B cell (primary cell): ENCODE measurements around the gene CDKN1A. TPM values are rescaled to one million over a fixed set of nuclear protein-coding genes. Genes with fewer than 3 reads are reported as not detected.

ENCODE experiments used
- ATAC-seq: fragments of 200-7000 bp; cut with Tn5 transposase; one replicate; pipeline ENCODE4 v1.10.0; 2021; ENCODE audit warnings: low read depth, mild to moderate bottlenecking, moderate number of reproducible peaks, moderate library complexity
- CTCF ChIA-PET: fragments of 350-600 bp; sonication (Branson Sonifier 250); formaldehyde crosslinking; loops from one replicate; lab custom pipeline; 2021; ENCODE audit warnings: antibody characterized with exemption, inconsistent platforms; lab: Charles Lee
- POLR2A ChIA-PET: fragments of 350-600 bp; sonication (Branson Sonifier 250); formaldehyde crosslinking; loops from one replicate; lab custom pipeline; 2021; ENCODE audit warnings: antibody characterized with exemption; lab: Charles Lee
- DNase-seq: peaks from one replicate; pipeline ENCODE4 v3.0.0; 2013
- H2AFZ ChIP-seq: 2 replicates; pipeline ENCODE4 v1.6.1; 2012; ENCODE audit warnings: mild to moderate bottlenecking, low read depth, low read length; ENCODE audit not compliant: insufficient read depth, poor library complexity, severe bottlenecking
- H3K27ac ChIP-seq, 2 donors: 1 replicate in 1 of 2; 2 replicates in 1 of 2; pipeline ENCODE4 v1.5.1; 2012 to 2013; ENCODE audit warnings: low read length in 2 of 2, mild to moderate bottlenecking in 2 of 2, moderate library complexity in 1 of 2
- H3K27me3 ChIP-seq, 4 experiments: fragments of 200-600 bp in 1 of 4; sonication (generic) in 1 of 4; replicated peaks in 1 of 4; 1 replicate in 2 of 4; 2 replicates in 2 of 4; pipeline versions ENCODE4 v1.6.1 to v1.7.0; 2013 to 2016; ENCODE audit warnings: low read length in 3 of 4, mild to moderate bottlenecking in 2 of 4, mixed read lengths in 1 of 4, moderate library complexity in 1 of 4; ENCODE audit not compliant: insufficient read depth in 4 of 4, control insufficient read depth in 3 of 4; ENCODE audit errors: control extremely low read depth in 1 of 4
- H3K36me3 ChIP-seq, 2 experiments: replicated peaks in 1 of 2; 1 replicate in 1 of 2; 2 replicates in 1 of 2; pipeline versions ENCODE4 v1.6.1 to v1.7.1; 2013; ENCODE audit warnings: low read length in 1 of 2; ENCODE audit not compliant: insufficient read depth in 2 of 2, control insufficient read depth in 1 of 2; ENCODE audit errors: control extremely low read depth in 1 of 2, extremely low read depth in 1 of 2
- H3K4me1 ChIP-seq, 2 donors: fragments of 200-600 bp in 1 of 2; sonication (generic) in 1 of 2; 1 replicate in 1 of 2; 2 replicates in 1 of 2; pipeline versions ENCODE4 v1.5.1 to v1.6.1; 2013 to 2017; ENCODE audit warnings: low read length in 2 of 2; ENCODE audit not compliant: control insufficient read depth in 2 of 2, insufficient read depth in 2 of 2
- H3K4me2 ChIP-seq: replicated peaks from 2 replicates; pipeline ENCODE3; 2012; ENCODE audit warnings: mild to moderate bottlenecking, low read depth, low read length; ENCODE audit not compliant: poor library complexity, severe bottlenecking
- H3K4me3 ChIP-seq, 5 experiments: fragments of 200-600 bp in 1 of 5; sonication (generic) in 1 of 5; 1 replicate in 3 of 5; 2 replicates in 2 of 5; pipeline versions ENCODE4 v1.5.1 to v1.7.0; 2011 to 2016; ENCODE audit warnings: low read length in 4 of 5, mild to moderate bottlenecking in 4 of 5, low read depth in 2 of 5, control low read depth in 1 of 5, moderate library complexity in 1 of 5; ENCODE audit not compliant: insufficient read depth in 1 of 5; ENCODE audit errors: control extremely low read depth in 1 of 5, extremely low read depth in 1 of 5
- H3K79me2 ChIP-seq: fragments of 200-600 bp; sonication (generic); one replicate; pipeline ENCODE4 v1.6.0; 2016; ENCODE audit warnings: low read length; ENCODE audit not compliant: control insufficient read depth, insufficient read depth
- H3K9ac ChIP-seq: fragments of 200-600 bp; sonication (generic); 2 replicates; pipeline ENCODE4 v1.6.1; 2017; ENCODE audit warnings: mild to moderate bottlenecking, low read length, moderate library complexity
- H3K9me3 ChIP-seq, 3 donors: one replicate each; pipeline versions ENCODE4 v1.6.1 to v1.7.1; 2013; ENCODE audit warnings: low read length in 2 of 3; ENCODE audit not compliant: control insufficient read depth in 2 of 3, insufficient read depth in 1 of 3; ENCODE audit errors: control extremely low read depth in 1 of 3
- H4K20me1 ChIP-seq: 2 replicates; pipeline ENCODE4 v1.6.0; 2012; ENCODE audit warnings: mild to moderate bottlenecking, low read length; ENCODE audit not compliant: insufficient read depth, control insufficient read depth, poor library complexity, severe bottlenecking
- H3K27ac Mint-ChIP-seq: one replicate; pipeline ENCODE4 v1.8.0; 2021; ENCODE audit warnings: mixed read lengths
- H3K27me3 Mint-ChIP-seq: one replicate; pipeline ENCODE4 v1.8.0; 2021; ENCODE audit warnings: mixed read lengths
- H3K4me1 Mint-ChIP-seq: one replicate; pipeline ENCODE4 v1.8.0; 2021; ENCODE audit warnings: mixed read lengths
- H3K4me3 Mint-ChIP-seq: one replicate; pipeline ENCODE4 v1.8.0; 2021; ENCODE audit warnings: mixed read lengths
- H3K9me3 Mint-ChIP-seq: one replicate; pipeline ENCODE4 v1.8.0; 2022; ENCODE audit warnings: mixed read lengths; ENCODE audit not compliant: insufficient read depth
- CTCF ChIP-seq: fragments of 200-600 bp; IDR thresholded peaks from one replicate; pipeline ENCODE4 v1.8.0; 2022; ENCODE audit warnings: antibody characterized with exemption, mild to moderate bottlenecking
- EZH2 ChIP-seq: IDR thresholded peaks from 2 replicates; pipeline ENCODE4 v1.6.1; 2012; ENCODE audit warnings: borderline replicate concordance, low read depth, mild to moderate bottlenecking, moderate library complexity, low read length; ENCODE audit not compliant: insufficient read depth, poor library complexity, severe bottlenecking
- WGBS: methylation state at CpG from one replicate; pipeline ENCODE4 v1.1.5; 2013; ENCODE audit warnings: missing lambda C conversion rate; ENCODE audit not compliant: insufficient coverage; 5-methylcytosine and 5-hydroxymethylcytosine counted together
- intact Hi-C: fragments of 100-400 bp; cut with micrococcal nuclease; formaldehyde crosslinking; loops from one replicate; pipeline ENCODE4 v1.10.0; 2022
- polyA plus RNA-seq: library from polyadenylated mRNA; depleted of rRNA; stranded (reverse); fragments of >200 nt; gene quantifications from 2 replicates; pipeline ENCODE4 v1.2.3, GENCODE V29; 2012
- total RNA-seq, 2 donors: library from RNA; stranded (reverse); fragments of 120-200 nt in 1 of 2; gene quantifications; 1 replicate in 1 of 2; 2 replicates in 1 of 2; pipeline versions ENCODE4 v1.2.3 to v1.2.4, GENCODE V29; 2013 to 2022

CDKN1A gene
- total and polyA plus RNA-seq, 2 donors (not counting 1 experiment from before 2014, with no cell fraction given): 45.5 to 352 TPM

GRCh38 chr6:36698871-36699271 is 20.4 kb downstream of the CDKN1A start:
- intact Hi-C loops: no loop called here
- Histone ChIP-seq H3K9me3 (peaks cover 0 to 7% (median 0%) of the 10 kb centered on the region in 3 donors), H3K9ac (no peak overlapping the region), H3K4me3 (no peak overlapping the region), H3K27me3 (no peaks in the 10 kb centered on the region), H4K20me1 (no peaks in the 10 kb centered on the region), H3K27ac (no peak overlapping the region), H2AFZ (no peak overlapping the region), H3K4me1 (peaks cover 31 to 33% of the 10 kb centered on the region in 2 donors), H3K36me3 (no peaks in the 10 kb centered on the region), H3K4me2 (no peak overlapping the region), H3K79me2 (peaks cover 6% of the 10 kb centered on the region)
- Mint-ChIP-seq H3K27me3 (peaks cover 3% of the 10 kb centered on the region), H3K4me3 (no peak overlapping the region), H3K9me3 (no peaks in the 10 kb centered on the region), H3K27ac (peak overlapping the region; percentile 34), H3K4me1 (peaks cover 50% of the 10 kb centered on the region)
- no peak for DNase-seq
- CTCF ChIA-PET: no interaction called here
- TF ChIP-seq CTCF (no peak), EZH2 (no peak)
- POLR2A ChIA-PET: no interaction called here
- ATAC-seq: no peak
- WGBS: 91% methylated on average over 8 of the region's 8 CpGs

GRCh38 chr6:36699348-36699747 is 20.8 kb downstream of the CDKN1A start:
- Mint-ChIP-seq H3K9me3 (no peaks in the 10 kb centered on the region), H3K4me3 (no peak overlapping the region), H3K27me3 (peaks cover 3% of the 10 kb centered on the region), H3K4me1 (peaks cover 48% of the 10 kb centered on the region), H3K27ac (no peak overlapping the region)
- DNase-seq (no peak), ATAC-seq (no peak)
- Histone ChIP-seq H3K4me2 (no peak overlapping the region), H3K4me1 (peaks cover 29 to 30% of the 10 kb centered on the region in 2 donors), H3K9me3 (peaks cover 0 to 7% (median 0%) of the 10 kb centered on the region in 3 donors), H4K20me1 (no peaks in the 10 kb centered on the region), H3K4me3 (no peak overlapping the region), H3K9ac (no peak overlapping the region), H2AFZ (no peak overlapping the region), H3K27ac (no peak overlapping the region), H3K36me3 (no peaks in the 10 kb centered on the region), H3K79me2 (peaks cover 6% of the 10 kb centered on the region), H3K27me3 (no peaks in the 10 kb centered on the region)
- CTCF ChIA-PET: no interaction called here
- no peak for TF ChIP-seq CTCF
- no peak for TF ChIP-seq EZH2
- POLR2A ChIA-PET: no interaction called here
- 71% methylated on average over 7 of the region's 7 CpGs for WGBS
- intact Hi-C loops: no loop called here
